ENCODE data around the gene IL27RA. TPM values are rescaled to one million over a fixed set of nuclear protein-coding genes. Genes with fewer than 3 reads are reported as not detected.
"Not testable (repeated sequence)": the region's sequence is repeated elsewhere in the genome, so short reads cannot be mapped to it uniquely, and the experiment has no call there.

Gene IL27RA
- total RNA-seq, 1 donor from 2014 or later: not detected

DNA sequence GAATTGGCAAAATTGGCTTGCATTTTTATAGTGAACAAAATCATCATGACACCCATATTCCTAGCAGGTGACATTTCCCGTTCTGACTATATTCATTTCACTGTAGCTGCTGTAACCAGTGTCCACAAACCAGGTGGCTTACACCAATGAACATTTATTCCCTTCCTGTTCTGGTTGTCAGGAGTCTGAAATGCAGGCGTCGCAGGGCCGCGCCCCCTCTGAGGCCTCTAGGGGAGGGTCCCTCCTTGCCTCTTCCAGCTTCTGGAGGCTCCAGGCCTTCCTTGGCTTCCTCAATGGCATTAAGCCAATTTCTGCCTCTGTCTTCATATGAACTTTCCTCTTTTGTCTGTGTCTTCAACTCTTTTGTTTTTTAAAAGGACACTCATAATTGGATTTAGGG lies 10.1 kb upstream of the IL27RA start:
- peaks cover 1% of the 10 kb centered on the region for H3K9me3 Mint-ChIP-seq (ENCODE audit: unreplicated experiment)
- no peak overlapping the region for H3K4me3 Mint-ChIP-seq (ENCODE audit: unreplicated experiment)
- DNase-seq: no peak
- no peak overlapping the region for H3K27ac Mint-ChIP-seq (ENCODE audit: unreplicated experiment)
- H3K4me1 Mint-ChIP-seq (ENCODE audit: low read depth, unreplicated experiment): no peaks in the 10 kb centered on the region
- H3K27me3 Mint-ChIP-seq (ENCODE audit: unreplicated experiment): no peaks in the 10 kb centered on the region
- TF ChIP-seq, protein P1, sequence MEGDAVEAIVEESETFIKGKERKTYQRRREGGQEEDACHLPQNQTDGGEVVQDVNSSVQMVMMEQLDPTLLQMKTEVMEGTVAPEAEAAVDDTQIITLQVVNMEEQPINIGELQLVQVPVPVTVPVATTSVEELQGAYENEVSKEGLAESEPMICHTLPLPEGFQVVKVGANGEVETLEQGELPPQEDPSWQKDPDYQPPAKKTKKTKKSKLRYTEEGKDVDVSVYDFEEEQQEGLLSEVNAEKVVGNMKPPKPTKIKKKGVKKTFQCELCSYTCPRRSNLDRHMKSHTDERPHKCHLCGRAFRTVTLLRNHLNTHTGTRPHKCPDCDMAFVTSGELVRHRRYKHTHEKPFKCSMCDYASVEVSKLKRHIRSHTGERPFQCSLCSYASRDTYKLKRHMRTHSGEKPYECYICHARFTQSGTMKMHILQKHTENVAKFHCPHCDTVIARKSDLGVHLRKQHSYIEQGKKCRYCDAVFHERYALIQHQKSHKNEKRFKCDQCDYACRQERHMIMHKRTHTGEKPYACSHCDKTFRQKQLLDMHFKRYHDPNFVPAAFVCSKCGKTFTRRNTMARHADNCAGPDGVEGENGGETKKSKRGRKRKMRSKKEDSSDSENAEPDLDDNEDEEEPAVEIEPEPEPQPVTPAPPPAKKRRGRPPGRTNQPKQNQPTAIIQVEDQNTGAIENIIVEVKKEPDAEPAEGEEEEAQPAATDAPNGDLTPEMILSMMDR (IDR thresholded peaks at IDR 0.05; ENCODE audit: partially characterized antibody, unreplicated experiment): no peak
- H3K36me3 Mint-ChIP-seq (ENCODE audit: unreplicated experiment): no peaks in the 10 kb centered on the region

DNA sequence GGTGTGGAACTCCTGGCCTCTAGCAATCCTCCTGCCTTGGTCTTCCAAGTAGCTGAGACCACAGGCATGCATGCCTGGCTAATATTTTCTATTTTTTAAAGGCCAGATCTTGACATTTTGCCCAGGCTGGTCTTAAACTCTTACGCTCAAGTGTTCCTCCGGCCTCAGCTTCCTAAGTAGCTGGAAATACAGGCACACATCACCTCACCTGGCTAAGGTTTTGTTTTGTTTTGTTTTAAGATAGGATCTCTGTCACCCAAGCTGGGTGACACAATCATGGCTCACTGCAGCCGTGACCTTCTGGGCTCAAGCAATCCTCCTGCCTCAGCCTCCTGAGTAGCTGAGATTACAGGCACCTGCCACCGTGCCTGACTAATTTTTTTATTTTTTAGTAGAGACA lies 9.1 kb upstream of the IL27RA start:
- Mint-ChIP-seq H3K4me1 (ENCODE audit: low read depth, unreplicated experiment) (no peaks in the 10 kb centered on the region), H3K4me3 (ENCODE audit: unreplicated experiment) (no peak overlapping the region), H3K9me3 (ENCODE audit: unreplicated experiment) (peaks cover 1% of the 10 kb centered on the region), H3K36me3 (ENCODE audit: unreplicated experiment) (no peaks in the 10 kb centered on the region), H3K27ac (ENCODE audit: unreplicated experiment) (no peak overlapping the region), H3K27me3 (ENCODE audit: unreplicated experiment) (no peaks in the 10 kb centered on the region)
- DNase-seq: no peak
- TF ChIP-seq, protein P1 (IDR thresholded peaks at IDR 0.05; ENCODE audit: partially characterized antibody, unreplicated experiment): no peak

DNA sequence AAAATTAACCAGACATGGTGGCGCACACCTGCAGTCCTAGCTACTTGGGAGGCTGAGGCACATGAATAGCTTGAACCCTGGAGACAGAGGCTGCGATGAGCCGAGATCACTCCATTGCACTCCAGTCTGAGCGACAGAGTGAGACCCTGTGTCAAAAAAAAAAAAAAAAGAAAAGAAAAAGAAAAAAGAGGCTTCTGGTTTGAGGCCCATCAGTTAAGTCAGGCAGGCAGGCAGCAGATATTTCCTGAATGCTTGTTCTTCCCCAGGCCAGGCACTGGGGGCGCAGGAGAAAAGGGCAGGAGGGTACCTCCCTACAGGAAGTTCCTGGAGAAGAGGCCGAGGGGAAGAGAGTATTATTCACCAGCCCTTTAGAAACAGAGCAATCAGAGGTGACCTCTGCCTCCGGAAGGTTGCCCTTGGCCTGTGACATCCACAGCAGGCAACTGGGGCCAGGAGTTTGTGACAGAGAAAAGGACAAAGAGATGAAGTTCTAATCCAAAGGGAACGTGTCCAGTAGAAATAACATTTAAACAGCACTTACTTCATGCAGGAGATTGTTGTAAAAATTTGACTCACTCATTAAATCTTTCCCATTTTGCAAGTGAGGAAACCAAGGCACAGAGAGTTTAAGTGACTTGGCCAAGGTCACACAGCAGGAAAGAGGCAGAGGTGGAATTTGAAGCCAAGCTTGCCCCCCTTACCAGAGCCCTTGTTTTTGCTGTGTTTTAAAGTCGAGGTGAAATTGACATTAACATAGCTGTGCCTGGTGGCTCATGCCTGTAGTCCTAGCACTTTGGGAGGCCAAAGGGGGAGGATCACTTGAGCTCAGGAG lies 7.9 kb upstream of the IL27RA start:
- peak; percentile 58 for DNase-seq
- TF ChIP-seq, protein P1 (IDR thresholded peaks at IDR 0.05; ENCODE audit: partially characterized antibody, unreplicated experiment): peak; percentile 53
- peaks cover 1% of the 10 kb centered on the region for H3K9me3 Mint-ChIP-seq (ENCODE audit: unreplicated experiment)
- H3K27ac Mint-ChIP-seq (ENCODE audit: unreplicated experiment): no peak overlapping the region
- no peaks in the 10 kb centered on the region for H3K4me1 Mint-ChIP-seq (ENCODE audit: low read depth, unreplicated experiment)
- H3K36me3 Mint-ChIP-seq (ENCODE audit: unreplicated experiment): no peaks in the 10 kb centered on the region
- H3K4me3 Mint-ChIP-seq (ENCODE audit: unreplicated experiment): no peak overlapping the region
- H3K27me3 Mint-ChIP-seq (ENCODE audit: unreplicated experiment): no peaks in the 10 kb centered on the region

DNA sequence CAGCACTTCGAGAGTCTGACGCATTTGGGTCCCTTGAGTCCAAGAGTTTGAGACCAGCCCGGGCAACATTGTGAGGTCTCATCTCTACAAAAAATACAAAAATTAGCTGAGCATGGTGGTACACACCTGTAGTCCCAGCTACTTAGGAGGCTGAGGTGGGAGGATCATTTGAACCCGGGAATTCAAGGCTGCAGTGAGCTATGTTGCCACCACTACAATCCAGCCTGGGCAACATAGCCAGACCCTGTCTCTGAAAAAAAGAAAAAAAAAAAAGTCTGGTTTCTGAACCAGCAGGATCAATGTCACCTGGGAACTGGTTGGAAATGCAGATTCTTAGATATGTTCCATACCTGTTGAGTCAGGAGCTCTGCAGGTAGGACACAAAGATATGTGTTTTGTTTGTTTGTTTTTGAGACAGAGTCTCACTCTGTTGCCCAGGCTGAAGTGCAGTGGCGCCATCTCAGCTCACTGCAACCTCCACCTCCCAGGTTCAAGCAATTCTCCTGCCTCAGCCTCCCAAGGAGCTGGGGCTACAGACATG lies 4.8 kb upstream of the IL27RA start:
- not testable (repeated sequence) for H3K9me3 Mint-ChIP-seq (ENCODE audit: unreplicated experiment); H3K27me3 Mint-ChIP-seq (ENCODE audit: unreplicated experiment); H3K4me1 Mint-ChIP-seq (ENCODE audit: low read depth, unreplicated experiment); DNase-seq; H3K27ac Mint-ChIP-seq (ENCODE audit: unreplicated experiment); H3K4me3 Mint-ChIP-seq (ENCODE audit: unreplicated experiment); H3K36me3 Mint-ChIP-seq (ENCODE audit: unreplicated experiment)

DNA sequence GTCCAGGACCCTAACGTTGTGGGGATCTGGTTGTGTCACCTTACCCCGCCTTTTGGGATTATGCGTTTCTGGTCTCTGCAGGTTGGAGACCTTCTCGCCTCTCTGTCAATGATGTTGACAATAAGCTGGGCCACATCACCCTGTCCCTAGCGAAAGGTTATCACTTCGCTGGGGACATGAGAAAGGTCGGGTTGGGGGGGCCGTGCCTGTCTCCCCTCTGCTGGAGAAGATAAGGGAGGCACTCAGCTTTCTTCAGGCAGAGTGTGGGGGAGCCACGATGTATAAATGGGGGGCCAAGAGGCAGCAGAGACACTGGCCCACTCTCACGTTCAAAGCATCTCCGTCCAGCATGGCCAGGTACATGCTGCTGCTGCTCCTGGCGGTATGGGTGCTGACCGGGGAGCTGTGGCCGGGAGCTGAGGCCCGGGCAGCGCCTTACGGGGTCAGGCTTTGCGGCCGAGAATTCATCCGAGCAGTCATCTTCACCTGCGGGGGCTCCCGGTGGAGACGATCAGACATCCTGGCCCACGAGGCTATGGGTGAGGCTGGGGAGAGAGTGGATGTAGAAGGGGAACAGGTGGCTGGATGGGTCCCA lies 3.6 kb upstream of the IL27RA start, which contains the start of gene RLN3:
Gene RLN3 (plus strand): TSS at position 293 of the 595 bp plus-strand sequence. CDS start 57 bp downstream, at position 350.
- peaks cover 7% of the 10 kb centered on the region for H3K27me3 Mint-ChIP-seq (ENCODE audit: unreplicated experiment)

More for the DNA sequence above, 3.6 kb upstream of the IL27RA start, which contains the start of gene RLN3:
- no peak within 1 kb of the TSS for H3K4me3 Mint-ChIP-seq (ENCODE audit: unreplicated experiment)
- no peaks in the 10 kb centered on the region for H3K36me3 Mint-ChIP-seq (ENCODE audit: unreplicated experiment)
- no peak for DNase-seq
- TF ChIP-seq, protein P1 (IDR thresholded peaks at IDR 0.05; ENCODE audit: partially characterized antibody, unreplicated experiment): no peak
- no peak within 1 kb of the TSS for H3K27ac Mint-ChIP-seq (ENCODE audit: unreplicated experiment)
- peaks cover 2% of the 10 kb centered on the region for H3K9me3 Mint-ChIP-seq (ENCODE audit: unreplicated experiment)
- H3K4me1 Mint-ChIP-seq (ENCODE audit: low read depth, unreplicated experiment): no peaks in the 10 kb centered on the region
